ENCODE results near the gene HOXB1. TPM values are rescaled to one million over a fixed set of nuclear protein-coding genes. Genes with fewer than 3 reads are reported as not detected.
"Not testable (repeated sequence)": the region's sequence is repeated elsewhere in the genome, so short reads cannot be mapped to it uniquely, and the experiment has no call there.

HOXB1 gene
- total and polyA plus RNA-seq, 2 donors (not counting 3 experiments of a cell fraction or from before 2014, with no cell fraction given), result not detected

GRCh38 chr17:48510381-48510760 lies 20.4 kb downstream of the HOXB1 start:
- no peak overlapping the region for H2AFZ ChIP-seq (ENCODE audit: low read depth, low read length)
- POLR2A ChIA-PET, result no interaction called here
- TF ChIP-seq POLR2AphosphoS5 (IDR thresholded peaks at IDR 0.05; ENCODE audit: insufficient read depth, low read depth, low read length) (no peak), GATA2 (IDR thresholded peaks at IDR 0.05; ENCODE audit: insufficient read depth, insufficient read length, low read depth, low read length) (no peak), MAX (IDR thresholded peaks at IDR 0.05; ENCODE audit: insufficient read depth, insufficient read length) (no peak), EZH2 (IDR thresholded peaks at IDR 0.05; ENCODE audit: borderline replicate concordance, low read depth, low read length, severe bottlenecking) (no peak), MYC (IDR thresholded peaks at IDR 0.05; ENCODE audit: low read depth, low read length) (no peak), FOS (IDR thresholded peaks at IDR 0.05; ENCODE audit: borderline replicate concordance, insufficient read depth, low read length) (no peak), CTCF (IDR thresholded peaks at IDR 0.05; ENCODE audit: extremely low read depth in 1 of 2, insufficient read depth in 1 of 2, low read depth in 1 of 2, low read length in 2 of 2) (no peak), POLR2A (IDR thresholded peaks at IDR 0.05; ENCODE audit: low read depth, low read length) (no peak), JUN (IDR thresholded peaks at IDR 0.05; ENCODE audit: borderline replicate concordance, insufficient read depth, insufficient read length, low read depth) (no peak)
- H3K9me3 ChIP-seq (replicated peaks; ENCODE audit: control insufficient read depth, insufficient read depth, low read length), result no peaks in the 10 kb centered on the region
- no peaks in the 10 kb centered on the region for H3K9me1 ChIP-seq (replicated peaks; ENCODE audit: control insufficient read depth, extremely low read depth, insufficient read depth, low read length)
- no peak overlapping the region for H3K4me2 ChIP-seq (ENCODE audit: insufficient read depth, low read length)
- FAIRE-seq (no peak), DNase-seq (ENCODE audit: low read depth, low spot score) (no peak)
- dilution Hi-C loops (cut with MboI; ENCODE audit: extremely low pct_ligation_motif_present, low sequenced_read_pairs), result no loop called here
- intact Hi-C loops (cut with micrococcal nuclease), result no loop called here
- no peaks in the 10 kb centered on the region for H3K36me3 ChIP-seq (ENCODE audit: control insufficient read depth in 2 of 2, extremely low read depth in 1 of 2, insufficient read depth in 2 of 2, low read length in 2 of 2)
- no peaks in the 10 kb centered on the region for H3K79me2 ChIP-seq (ENCODE audit: control insufficient read depth, insufficient read depth, low read length)
- H3K9ac ChIP-seq (replicated peaks; ENCODE audit: extremely low read depth, insufficient read depth, low read length), result no peak overlapping the region
- H3K27me3 ChIP-seq (ENCODE audit: control insufficient read depth in 2 of 2, insufficient read depth in 2 of 2, low read length in 2 of 2), result peaks cover 27 to 28% of the 10 kb centered on the region in 2 experiments
- no peak overlapping the region for H3K27ac ChIP-seq (ENCODE audit: insufficient read depth, low read depth, low read length)
- H4K20me1 ChIP-seq (replicated peaks; ENCODE audit: control insufficient read depth, extremely low read depth, insufficient read depth, low read length), result no peaks in the 10 kb centered on the region
- CTCF ChIA-PET, result interaction anchor here (1.5 kb wide), 1 partner anchor 18 kb away, joined by 4 read pairs; no protein-coding TSS in a partner anchor
- H3K4me1 ChIP-seq (ENCODE audit: control insufficient read depth, extremely low read depth, insufficient read depth, low read length), result peaks cover 6% of the 10 kb centered on the region
- H3K4me3 ChIP-seq (replicated peaks in 1 of 3; ENCODE audit: insufficient read depth in 1 of 3, low read depth in 1 of 3, low read length in 3 of 3), result no peak overlapping the region
- BruUV-seq (replicated peaks), result no TSS peak

GRCh38 chr17:48509708-48510107 lies 21.1 kb downstream of the HOXB1 start:
- H3K4me2 ChIP-seq (ENCODE audit: insufficient read depth, low read length); H3K79me2 ChIP-seq (ENCODE audit: control insufficient read depth, insufficient read depth, low read length); H3K27ac ChIP-seq (ENCODE audit: insufficient read depth, low read depth, low read length); H3K36me3 ChIP-seq (ENCODE audit: control insufficient read depth in 2 of 2, extremely low read depth in 1 of 2, insufficient read depth in 2 of 2, low read length in 2 of 2); H3K4me1 ChIP-seq (ENCODE audit: control insufficient read depth, extremely low read depth, insufficient read depth, low read length); H4K20me1 ChIP-seq (replicated peaks; ENCODE audit: control insufficient read depth, extremely low read depth, insufficient read depth, low read length); H3K9me1 ChIP-seq (replicated peaks; ENCODE audit: control insufficient read depth, extremely low read depth, insufficient read depth, low read length); H2AFZ ChIP-seq (ENCODE audit: low read depth, low read length); intact Hi-C loops (cut with micrococcal nuclease); H3K9ac ChIP-seq (replicated peaks; ENCODE audit: extremely low read depth, insufficient read depth, low read length); FAIRE-seq; H3K9me3 ChIP-seq (replicated peaks; ENCODE audit: control insufficient read depth, insufficient read depth, low read length); dilution Hi-C loops (cut with MboI; ENCODE audit: extremely low pct_ligation_motif_present, low sequenced_read_pairs); BruUV-seq (replicated peaks); DNase-seq (ENCODE audit: low read depth, low spot score); H3K4me3 ChIP-seq (replicated peaks in 1 of 3; ENCODE audit: insufficient read depth in 1 of 3, low read depth in 1 of 3, low read length in 3 of 3): not testable (repeated sequence)
- ChIA-PET POLR2A (interaction anchor here (0.7 kb wide), 1 partner anchor 166 kb away, joined by 4 read pairs; no protein-coding TSS in a partner anchor), CTCF (interaction anchor here (1.5 kb wide), 1 partner anchor 17 kb away, joined by 4 read pairs; no protein-coding TSS in a partner anchor)
- peaks cover 21 to 22% of the 10 kb centered on the region in 2 experiments for H3K27me3 ChIP-seq (ENCODE audit: control insufficient read depth in 2 of 2, insufficient read depth in 2 of 2, low read length in 2 of 2)
